ES-I3 (cell line): ENCODE results near the gene PLCB4.

Experiments used
- H3K36me3 ChIP-seq: 2 replicates; pipeline ENCODE4 v1.6.1; 2013; ENCODE audit warnings: mild to moderate bottlenecking, low read length, control low read depth, moderate library complexity; ENCODE audit not compliant: insufficient read depth
- H3K4me1 ChIP-seq: 2 replicates; pipeline ENCODE4 v1.6.1; 2013; ENCODE audit warnings: mild to moderate bottlenecking, control low read depth, low read length; ENCODE audit not compliant: insufficient read depth
- H3K9ac ChIP-seq: 2 replicates; pipeline ENCODE4 v1.6.1; 2013; ENCODE audit warnings: low read depth, mild to moderate bottlenecking, low read length, moderate library complexity
- H3K9me3 ChIP-seq: 2 replicates; pipeline ENCODE4 v1.6.1; 2013; ENCODE audit warnings: mild to moderate bottlenecking, low read length, moderate library complexity; ENCODE audit not compliant: control insufficient read depth, insufficient read depth

PLCB4 gene

GRCh38 chr20:9068841-9069663, at the start of gene PLCB4:
Gene PLCB4, plus strand, starts transcription at chr20:9069087. Its CDS starts 238,728 bp downstream, at chr20:9307815.
- H3K9me3 ChIP-seq: no peaks in the 10 kb centered on the region
- H3K36me3 ChIP-seq: no peaks in the 10 kb centered on the region
- H3K9ac ChIP-seq: peak within 1 kb of the TSS; percentile 59
- H3K4me1 ChIP-seq: peaks cover 29% of the 10 kb centered on the region

- Histone ChIP-seq H3K4me1 (peaks cover 22% of the 10 kb centered on the region; the same call in 1 of the 2 replicates), H3K9me3 (peaks cover 11% of the 10 kb centered on the region), H3K36me3 (no peaks in the 10 kb centered on the region)
These were observed 49.1 kb upstream of the PLCB4 start for GRCh38 chr20:9019833-9020232.

GRCh38 chr20:9021216-9021615, 47.7 kb upstream of the PLCB4 start:
- H3K9me3 ChIP-seq: 0 out of 2 replicates have a peak, but pooled peaks cover under 1% of the 10 kb centered on the region
- H3K4me1 ChIP-seq: peaks cover 22% of the 10 kb centered on the region; the same call in 1 of the 2 replicates
- H3K9ac ChIP-seq: no peak overlapping the region
- no peaks in the 10 kb centered on the region for H3K36me3 ChIP-seq

More at GRCh38 chr20:9019833-9020232, 49.1 kb upstream of the PLCB4 start:
- no peak overlapping the region for H3K9ac ChIP-seq

- Histone ChIP-seq H3K36me3 (no peaks in the 10 kb centered on the region), H3K4me1 (peaks cover 25% of the 10 kb centered on the region; the same call in 1 of the 2 replicates), H3K9me3 (no peaks in the 10 kb centered on the region), H3K9ac (no peak overlapping the region)
These were observed 47.2 kb upstream of the PLCB4 start for GRCh38 chr20:9021699-9022098.

- Histone ChIP-seq H3K9ac (no peak overlapping the region), H3K36me3 (no peaks in the 10 kb centered on the region), H3K9me3 (no peaks in the 10 kb centered on the region), H3K4me1 (peaks cover 25% of the 10 kb centered on the region; the same call in 1 of the 2 replicates)
These were observed 46.5 kb upstream of the PLCB4 start for GRCh38 chr20:9022376-9022775.

- no peaks in the 10 kb centered on the region for H3K9me3 ChIP-seq
- peaks cover 21% of the 10 kb centered on the region; the same call in 1 of the 2 replicates for H3K4me1 ChIP-seq
- H3K9ac ChIP-seq: no peak overlapping the region
- no peaks in the 10 kb centered on the region for H3K36me3 ChIP-seq
These were observed 44.3 kb upstream of the PLCB4 start for GRCh38 chr20:9024606-9025005.

GRCh38 chr20:9025011-9025410, 43.9 kb upstream of the PLCB4 start:
- Histone ChIP-seq H3K4me1 (peaks cover 21% of the 10 kb centered on the region; the same call in 1 of the 2 replicates), H3K36me3 (no peaks in the 10 kb centered on the region), H3K9me3 (no peaks in the 10 kb centered on the region)

GRCh38 chr20:9025643-9026042, 43.2 kb upstream of the PLCB4 start:
- peaks cover 21% of the 10 kb centered on the region; the same call in 1 of the 2 replicates for H3K4me1 ChIP-seq
- H3K9ac ChIP-seq: no peak overlapping the region
- no peaks in the 10 kb centered on the region for H3K9me3 ChIP-seq
- H3K36me3 ChIP-seq: no peaks in the 10 kb centered on the region

More at GRCh38 chr20:9025011-9025410, 43.9 kb upstream of the PLCB4 start:
- no peak overlapping the region for H3K9ac ChIP-seq

- Histone ChIP-seq H3K36me3 (no peaks in the 10 kb centered on the region), H3K9me3 (no peaks in the 10 kb centered on the region), H3K9ac (no peak overlapping the region)
These were observed 41.3 kb upstream of the PLCB4 start for GRCh38 chr20:9027626-9028025.

GRCh38 chr20:9028419-9028818, 40.5 kb upstream of the PLCB4 start:
- H3K9me3 ChIP-seq: no peaks in the 10 kb centered on the region
- 0 out of 2 replicates have a peak, but pooled peaks cover 3% of the 10 kb centered on the region for H3K4me1 ChIP-seq
- H3K9ac ChIP-seq: no peak overlapping the region
- no peaks in the 10 kb centered on the region for H3K36me3 ChIP-seq

More at GRCh38 chr20:9027626-9028025, 41.3 kb upstream of the PLCB4 start:
- peaks cover 5% of the 10 kb centered on the region; the same call in 1 of the 2 replicates for H3K4me1 ChIP-seq

GRCh38 chr20:9031991-9032390, 36.9 kb upstream of the PLCB4 start:
- no peak overlapping the region for H3K9ac ChIP-seq
- H3K4me1 ChIP-seq: 0 out of 2 replicates have a peak, but pooled peaks cover 5% of the 10 kb centered on the region
- H3K36me3 ChIP-seq: no peaks in the 10 kb centered on the region
- no peaks in the 10 kb centered on the region for H3K9me3 ChIP-seq

GRCh38 chr20:9032758-9033157, 36.1 kb upstream of the PLCB4 start:
- 0 out of 2 replicates have a peak, but pooled peaks cover 5% of the 10 kb centered on the region for H3K4me1 ChIP-seq
- H3K36me3 ChIP-seq: no peaks in the 10 kb centered on the region
- H3K9ac ChIP-seq: no peak overlapping the region
- H3K9me3 ChIP-seq: no peaks in the 10 kb centered on the region

- no peaks in the 10 kb centered on the region for H3K36me3 ChIP-seq
- no peak overlapping the region for H3K9ac ChIP-seq
- 0 out of 2 replicates have a peak, but pooled peaks cover 5% of the 10 kb centered on the region for H3K4me1 ChIP-seq
- no peaks in the 10 kb centered on the region for H3K9me3 ChIP-seq
These were observed 33.8 kb upstream of the PLCB4 start for GRCh38 chr20:9035126-9035525.

GRCh38 chr20:9036593-9036992, 32.3 kb upstream of the PLCB4 start:
- Histone ChIP-seq H3K9me3 (no peaks in the 10 kb centered on the region), H3K9ac (no peak overlapping the region), H3K36me3 (no peaks in the 10 kb centered on the region), H3K4me1 (0 out of 2 replicates have a peak, but pooled peaks cover 5% of the 10 kb centered on the region)
